D721Med (cell line): Measurements from ENCODE around the gene RNF44.

ENCODE experiments used
- DNase-seq: peaks from one replicate; pipeline ENCODE4 v3.0.0; 2011; ENCODE audit warnings: low spot score; ENCODE audit not compliant: insufficient read length
- FAIRE-seq: peaks from 2 replicates; lab custom pipeline; 2011; peaks lifted over from hg19 to GRCh38; lab: Jason Lieb, UNC
- CTCF ChIP-seq: IDR thresholded peaks from 2 replicates; pipeline ENCODE4 v1.5.1; 2012; ENCODE audit warnings: mild to moderate bottlenecking, control low read depth; ENCODE audit not compliant: insufficient read depth; ENCODE audit errors: missing control alignments

RNF44 gene

GRCh38 chr5:176565760-176566288, 28.6 kb upstream of the RNF44 start:
- DNase-seq = no peak
- no peak for TF ChIP-seq CTCF
- FAIRE-seq = no peak

GRCh38 chr5:176564002-176564401, 26.8 kb upstream of the RNF44 start:
- FAIRE-seq (no peak), DNase-seq (no peak)
- no peak for TF ChIP-seq CTCF

GRCh38 chr5:176562189-176562588, 25.0 kb upstream of the RNF44 start:
- no peak for FAIRE-seq
- no peak for TF ChIP-seq CTCF
- no peak for DNase-seq

- no peak for DNase-seq
- no peak for FAIRE-seq
- no peak for TF ChIP-seq CTCF
Observed at GRCh38 chr5:176561259-176561658, 24.1 kb upstream of the RNF44 start.

GRCh38 chr5:176560364-176560763, 23.2 kb upstream of the RNF44 start:
- no peak for FAIRE-seq
- no peak for TF ChIP-seq CTCF

GRCh38 chr5:176559683-176560082, 22.5 kb upstream of the RNF44 start:
- no peak for FAIRE-seq
- DNase-seq = no peak

More at GRCh38 chr5:176560364-176560763, 23.2 kb upstream of the RNF44 start:
- no peak for DNase-seq

More at GRCh38 chr5:176559683-176560082, 22.5 kb upstream of the RNF44 start:
- TF ChIP-seq CTCF = no peak
